Mesendoderm (in vitro differentiated cells): ENCODE data around the gene MTCP1.

Experiments
- DNase-seq: peaks from one replicate; pipeline ENCODE4 v3.0.0; 2013
- H2AK5ac ChIP-seq: 2 replicates; pipeline ENCODE4 v1.6.1; 2013; ENCODE audit warnings: low read length, inconsistent platforms
- H2BK120ac ChIP-seq: 2 replicates; pipeline ENCODE4 v1.6.1; 2013; ENCODE audit warnings: low read depth, mild to moderate bottlenecking, low read length, moderate library complexity, mixed read lengths
- H2BK15ac ChIP-seq: replicated peaks from 2 replicates; pipeline ENCODE4 v1.6.1; 2013; ENCODE audit warnings: low read depth, mild to moderate bottlenecking, moderate library complexity
- H2BK5ac ChIP-seq: 2 replicates; pipeline ENCODE4 v1.6.1; 2013; ENCODE audit warnings: low read length, inconsistent platforms
- H3K18ac ChIP-seq: 2 replicates; pipeline ENCODE4 v1.6.1; 2013; ENCODE audit warnings: mild to moderate bottlenecking, low read length, mixed read lengths
- H3K23ac ChIP-seq: one replicate; pipeline ENCODE4 v1.6.1; 2013; ENCODE audit warnings: low read length
- H3K27ac ChIP-seq: 2 replicates; pipeline ENCODE4 v1.5.1; 2013; ENCODE audit warnings: low read depth, mild to moderate bottlenecking, inconsistent platforms, low read length, moderate library complexity
- H3K27me3 ChIP-seq: 2 replicates; pipeline ENCODE4 v1.6.1; 2013; ENCODE audit warnings: low read length, control low read depth, mild to moderate bottlenecking, inconsistent platforms; ENCODE audit not compliant: insufficient read depth, poor library complexity
- H3K36me3 ChIP-seq: 2 replicates; pipeline ENCODE4 v1.6.1; 2013; ENCODE audit warnings: low read length, inconsistent platforms; ENCODE audit not compliant: control insufficient read depth, insufficient read depth
- H3K4ac ChIP-seq: one replicate; pipeline ENCODE4 v1.6.1; 2013; ENCODE audit warnings: low read depth, mild to moderate bottlenecking, low read length, moderate library complexity
- H3K4me1 ChIP-seq: 2 replicates; pipeline ENCODE4 v1.6.1; 2013; ENCODE audit warnings: low read depth, low read length, inconsistent platforms; ENCODE audit not compliant: control insufficient read depth
- H3K4me2 ChIP-seq: 2 replicates; pipeline ENCODE4 v1.6.1; 2013; ENCODE audit warnings: low read length
- H3K4me3 ChIP-seq: 2 replicates; pipeline ENCODE4 v1.5.1; 2013; ENCODE audit warnings: mild to moderate bottlenecking, low read length
- H3K56ac ChIP-seq: one replicate; pipeline ENCODE4 v1.6.1; 2013; ENCODE audit warnings: low read length
- H3K79me1 ChIP-seq: 2 replicates; pipeline ENCODE4 v1.6.1; 2013; ENCODE audit warnings: low read length, inconsistent platforms
- H3K79me2 ChIP-seq: 2 replicates; pipeline ENCODE4 v1.6.1; 2013; ENCODE audit warnings: mild to moderate bottlenecking, low read length; ENCODE audit not compliant: control insufficient read depth, insufficient read depth
- H3K9ac ChIP-seq: 2 replicates; pipeline ENCODE4 v1.6.1; 2013; ENCODE audit warnings: low read length, inconsistent platforms
- H4K5ac ChIP-seq: one replicate; pipeline ENCODE4 v1.6.1; 2013; ENCODE audit warnings: low read length
- H4K8ac ChIP-seq: one replicate; pipeline ENCODE4 v1.6.1; 2013; ENCODE audit warnings: low read depth, mild to moderate bottlenecking, control low read depth, low read length, moderate library complexity
- WGBS: extraction: QIAGEN DNeasy Blood & Tissue Kit; methylation state at CpG from one replicate; pipeline ENCODE4 v1.1.7; 2013; ENCODE audit warnings: low lambda C conversion rate, missing lambda C conversion rate; ENCODE audit not compliant: insufficient coverage; ENCODE audit errors: extremely low coverage; 5-methylcytosine and 5-hydroxymethylcytosine counted together

Gene MTCP1

GRCh38 chrX:155056877-155057792 is 13.8 kb downstream of the MTCP1 start:
- H3K56ac ChIP-seq: peak overlapping the region; percentile 49
- DNase-seq: peak; percentile 85
- no peaks in the 10 kb centered on the region for H3K79me1 ChIP-seq
- peak overlapping the region; percentile 47 for H3K9ac ChIP-seq
- H3K4me2 ChIP-seq: peak overlapping the region; percentile 29
- no peaks in the 10 kb centered on the region for H3K79me2 ChIP-seq
- H3K27me3 ChIP-seq: no peaks in the 10 kb centered on the region
- H3K23ac ChIP-seq: no peak overlapping the region
- no peak overlapping the region for H4K5ac ChIP-seq
- no peaks in the 10 kb centered on the region for H3K4me1 ChIP-seq
- no peak overlapping the region for H2AK5ac ChIP-seq
- no peak overlapping the region for H3K4me3 ChIP-seq
- no peak overlapping the region for H3K4ac ChIP-seq
- no peak overlapping the region for H4K8ac ChIP-seq
- WGBS: no CpG with 5 or more reads among the region's 25 CpGs
- H3K36me3 ChIP-seq: no peaks in the 10 kb centered on the region
- no peak overlapping the region for H3K27ac ChIP-seq
- H2BK5ac ChIP-seq: no peak overlapping the region
- H2BK120ac ChIP-seq: no peak overlapping the region
- no peak overlapping the region for H2BK15ac ChIP-seq
- H3K18ac ChIP-seq: no peak overlapping the region

- Histone ChIP-seq H3K4ac (no peak overlapping the region), H3K79me2 (no peaks in the 10 kb centered on the region), H4K8ac (no peak overlapping the region), H3K4me2 (no peak overlapping the region), H3K23ac (no peak overlapping the region), H2BK15ac (no peak overlapping the region), H2BK5ac (no peak overlapping the region), H3K56ac (no peak overlapping the region), H3K4me1 (no peaks in the 10 kb centered on the region), H3K9ac (no peak overlapping the region), H2AK5ac (no peak overlapping the region), H3K27ac (no peak overlapping the region), H3K27me3 (no peaks in the 10 kb centered on the region), H3K36me3 (no peaks in the 10 kb centered on the region), H3K18ac (no peak overlapping the region), H2BK120ac (no peak overlapping the region), H3K4me3 (no peak overlapping the region), H3K79me1 (no peaks in the 10 kb centered on the region), H4K5ac (no peak overlapping the region)
- DNase-seq: no peak
- no CpG with 5 or more reads among the region's 1 CpG for WGBS
Measured at GRCh38 chrX:155056471-155056870, 14.5 kb downstream of the MTCP1 start.

- H3K27me3 ChIP-seq: no peaks in the 10 kb centered on the region
- H3K18ac ChIP-seq: no peak overlapping the region
- no peak overlapping the region for H3K4ac ChIP-seq
- no peak overlapping the region for H3K27ac ChIP-seq
- no peak overlapping the region for H3K23ac ChIP-seq
- H3K79me1 ChIP-seq: no peaks in the 10 kb centered on the region
- H3K4me3 ChIP-seq: no peak overlapping the region
- H3K9ac ChIP-seq: no peak overlapping the region
- H2BK120ac ChIP-seq: no peak overlapping the region
- no peak overlapping the region for H4K5ac ChIP-seq
- no peak overlapping the region for H2AK5ac ChIP-seq
- no peaks in the 10 kb centered on the region for H3K79me2 ChIP-seq
- H3K36me3 ChIP-seq: no peaks in the 10 kb centered on the region
- no peak overlapping the region for H4K8ac ChIP-seq
- H3K4me2 ChIP-seq: no peak overlapping the region
- no peak overlapping the region for H3K56ac ChIP-seq
- WGBS: no CpG with 5 or more reads among the region's 3 CpGs
- DNase-seq: no peak
- H2BK15ac ChIP-seq: no peak overlapping the region
- no peaks in the 10 kb centered on the region for H3K4me1 ChIP-seq
- H2BK5ac ChIP-seq: no peak overlapping the region
Measured at GRCh38 chrX:155055494-155055893, 15.4 kb downstream of the MTCP1 start.

DNA sequence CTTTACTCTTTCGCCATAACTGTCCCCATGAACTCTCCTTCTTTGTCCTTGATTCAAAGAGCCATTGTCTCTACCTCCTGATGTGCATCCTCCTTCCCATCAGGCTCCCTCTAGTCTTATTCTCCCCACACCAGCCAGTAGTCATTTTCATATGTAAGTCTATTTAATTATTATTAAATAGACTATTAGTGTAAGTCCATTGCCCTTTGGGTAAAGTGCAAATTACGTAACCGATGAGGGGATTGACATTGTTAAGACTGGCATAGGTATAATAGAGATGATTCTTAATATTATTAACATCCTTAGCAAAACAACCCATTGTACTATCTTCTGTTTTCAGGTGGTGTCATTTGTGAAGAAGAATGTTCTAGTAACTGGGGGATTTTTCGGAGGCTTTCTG is 16.7 kb downstream of the MTCP1 start:
- no peak overlapping the region for H4K8ac ChIP-seq
- no peak overlapping the region for H2BK5ac ChIP-seq
- no peak overlapping the region for H3K4ac ChIP-seq
- no peaks in the 10 kb centered on the region for H3K36me3 ChIP-seq
- no peak overlapping the region for H3K9ac ChIP-seq
- WGBS: no CpG with 5 or more reads among the region's 4 CpGs
- H4K5ac ChIP-seq: no peak overlapping the region
- no peak overlapping the region for H2BK120ac ChIP-seq
- H3K27me3 ChIP-seq: no peaks in the 10 kb centered on the region
- no peaks in the 10 kb centered on the region for H3K79me2 ChIP-seq
- no peak overlapping the region for H3K27ac ChIP-seq
- H3K4me2 ChIP-seq: no peak overlapping the region
- no peak overlapping the region for H3K4me3 ChIP-seq
- H3K79me1 ChIP-seq: no peaks in the 10 kb centered on the region
- no peaks in the 10 kb centered on the region for H3K4me1 ChIP-seq
- no peak for DNase-seq
- no peak overlapping the region for H3K18ac ChIP-seq
- no peak overlapping the region for H2BK15ac ChIP-seq
- no peak overlapping the region for H3K23ac ChIP-seq
- H3K56ac ChIP-seq: no peak overlapping the region
- H2AK5ac ChIP-seq: no peak overlapping the region

GRCh38 chrX:155053656-155054055 is 17.3 kb downstream of the MTCP1 start:
- H3K4me2 ChIP-seq: no peak overlapping the region
- no peak overlapping the region for H2BK15ac ChIP-seq
- no peak overlapping the region for H3K56ac ChIP-seq
- no peaks in the 10 kb centered on the region for H3K79me1 ChIP-seq
- no peak overlapping the region for H2BK5ac ChIP-seq
- no peak for DNase-seq
- no peaks in the 10 kb centered on the region for H3K27me3 ChIP-seq
- no peaks in the 10 kb centered on the region for H3K4me1 ChIP-seq
- H2AK5ac ChIP-seq: no peak overlapping the region
- no CpG with 5 or more reads among the region's 3 CpGs for WGBS
- no peaks in the 10 kb centered on the region for H3K79me2 ChIP-seq
- no peak overlapping the region for H4K8ac ChIP-seq
- H4K5ac ChIP-seq: no peak overlapping the region
- H2BK120ac ChIP-seq: no peak overlapping the region
- no peak overlapping the region for H3K4me3 ChIP-seq
- H3K4ac ChIP-seq: no peak overlapping the region
- H3K36me3 ChIP-seq: no peaks in the 10 kb centered on the region
- H3K9ac ChIP-seq: no peak overlapping the region
- no peak overlapping the region for H3K18ac ChIP-seq
- no peak overlapping the region for H3K23ac ChIP-seq
- no peak overlapping the region for H3K27ac ChIP-seq
